ENCODE data around the gene TMEM143.
"Not testable (repeated sequence)": the region's sequence is repeated elsewhere in the genome, so short reads cannot be mapped to it uniquely, and the experiment has no call there.

Gene TMEM143

GRCh38 chr19:48321622-48322591 is 41.8 kb downstream of the TMEM143 start:
- peak overlapping the region; percentile 27; the same call in 1 of the 2 replicates for H3K27ac ChIP-seq (ENCODE audit: low read depth, low read length)
- H3K27me3 ChIP-seq (ENCODE audit: control insufficient read depth, insufficient read depth, low read length): no peaks in the 10 kb centered on the region
- no peaks in the 10 kb centered on the region for H3K9me3 ChIP-seq (ENCODE audit: control insufficient read depth, insufficient read depth, low read depth, low read length)
- H3K4me3 ChIP-seq (ENCODE audit: low read depth, low read length): peak overlapping the region; percentile 60
- peak overlapping the region; percentile 63 for H3K9ac ChIP-seq (ENCODE audit: low read length)
- peaks cover 29% of the 10 kb centered on the region for H3K4me1 ChIP-seq (ENCODE audit: control insufficient read depth, insufficient read depth, low read length)
- no peaks in the 10 kb centered on the region for H3K36me3 ChIP-seq (ENCODE audit: control insufficient read depth, insufficient read depth, low read length)

- Histone ChIP-seq H3K9ac (ENCODE audit: low read length) (peak overlapping the region; percentile 63), H3K27ac (ENCODE audit: low read depth, low read length) (peak overlapping the region; percentile 27; the same call in 1 of the 2 replicates), H3K4me3 (ENCODE audit: low read depth, low read length) (peak overlapping the region; percentile 60), H3K36me3 (ENCODE audit: control insufficient read depth, insufficient read depth, low read length) (no peaks in the 10 kb centered on the region), H3K27me3 (ENCODE audit: control insufficient read depth, insufficient read depth, low read length) (no peaks in the 10 kb centered on the region), H3K9me3 (ENCODE audit: control insufficient read depth, insufficient read depth, low read depth, low read length) (no peaks in the 10 kb centered on the region), H3K4me1 (ENCODE audit: control insufficient read depth, insufficient read depth, low read length) (peaks cover 29% of the 10 kb centered on the region)
Measured at GRCh38 chr19:48321372-48321621, 42.4 kb downstream of the TMEM143 start.

GRCh38 chr19:48319647-48320541 is 43.8 kb downstream of the TMEM143 start:
- Histone ChIP-seq H3K4me1 (ENCODE audit: control insufficient read depth, insufficient read depth, low read length) (peaks cover 21% of the 10 kb centered on the region), H3K9me3 (ENCODE audit: control insufficient read depth, insufficient read depth, low read depth, low read length) (no peaks in the 10 kb centered on the region), H3K27ac (ENCODE audit: low read depth, low read length) (peak overlapping the region; percentile 53; the same call in 1 of the 2 replicates), H3K9ac (ENCODE audit: low read length) (peak overlapping the region; percentile 31), H3K27me3 (ENCODE audit: control insufficient read depth, insufficient read depth, low read length) (no peaks in the 10 kb centered on the region), H3K4me3 (ENCODE audit: low read depth, low read length) (peak overlapping the region; percentile 60), H3K36me3 (ENCODE audit: control insufficient read depth, insufficient read depth, low read length) (no peaks in the 10 kb centered on the region)

- no peak overlapping the region for H3K4me3 ChIP-seq (ENCODE audit: low read depth, low read length)
- H3K4me1 ChIP-seq (ENCODE audit: control insufficient read depth, insufficient read depth, low read length): peaks cover 21% of the 10 kb centered on the region
- H3K9ac ChIP-seq (ENCODE audit: low read length): no peak overlapping the region
- H3K27ac ChIP-seq (ENCODE audit: low read depth, low read length): no peak overlapping the region
- no peaks in the 10 kb centered on the region for H3K9me3 ChIP-seq (ENCODE audit: control insufficient read depth, insufficient read depth, low read depth, low read length)
- no peaks in the 10 kb centered on the region for H3K36me3 ChIP-seq (ENCODE audit: control insufficient read depth, insufficient read depth, low read length)
- H3K27me3 ChIP-seq (ENCODE audit: control insufficient read depth, insufficient read depth, low read length): no peaks in the 10 kb centered on the region
Measured at GRCh38 chr19:48318286-48318987, 45.3 kb downstream of the TMEM143 start.

- not testable (repeated sequence) for H3K9ac ChIP-seq (ENCODE audit: low read length); H3K36me3 ChIP-seq (ENCODE audit: control insufficient read depth, insufficient read depth, low read length); H3K27ac ChIP-seq (ENCODE audit: low read depth, low read length); H3K9me3 ChIP-seq (ENCODE audit: control insufficient read depth, insufficient read depth, low read depth, low read length); H3K27me3 ChIP-seq (ENCODE audit: control insufficient read depth, insufficient read depth, low read length); H3K4me3 ChIP-seq (ENCODE audit: low read depth, low read length)
- H3K4me1 ChIP-seq (ENCODE audit: control insufficient read depth, insufficient read depth, low read length): peaks cover 21% of the 10 kb centered on the region
Measured at GRCh38 chr19:48317708-48317960, 46.1 kb downstream of the TMEM143 start.

- no peak overlapping the region for H3K27ac ChIP-seq (ENCODE audit: low read depth, low read length)
- H3K9me3 ChIP-seq (ENCODE audit: control insufficient read depth, insufficient read depth, low read depth, low read length): no peaks in the 10 kb centered on the region
- no peak overlapping the region for H3K9ac ChIP-seq (ENCODE audit: low read length)
- no peaks in the 10 kb centered on the region for H3K36me3 ChIP-seq (ENCODE audit: control insufficient read depth, insufficient read depth, low read length)
- H3K4me3 ChIP-seq (ENCODE audit: low read depth, low read length): no peak overlapping the region
- no peaks in the 10 kb centered on the region for H3K27me3 ChIP-seq (ENCODE audit: control insufficient read depth, insufficient read depth, low read length)
- H3K4me1 ChIP-seq (ENCODE audit: control insufficient read depth, insufficient read depth, low read length): peaks cover 19% of the 10 kb centered on the region
Measured at GRCh38 chr19:48315712-48316111, 48.0 kb downstream of the TMEM143 start.

- no peak overlapping the region for H3K27ac ChIP-seq (ENCODE audit: low read depth, low read length)
- H3K4me1 ChIP-seq (ENCODE audit: control insufficient read depth, insufficient read depth, low read length): peaks cover 14% of the 10 kb centered on the region
Measured at GRCh38 chr19:48311384-48311783, 52.4 kb downstream of the TMEM143 start.

GRCh38 chr19:48310227-48310626 is 53.5 kb downstream of the TMEM143 start:
- H3K9me3 ChIP-seq (ENCODE audit: control insufficient read depth, insufficient read depth, low read depth, low read length): no peaks in the 10 kb centered on the region
- H3K4me3 ChIP-seq (ENCODE audit: low read depth, low read length): no peak overlapping the region
- peaks cover 14% of the 10 kb centered on the region for H3K4me1 ChIP-seq (ENCODE audit: control insufficient read depth, insufficient read depth, low read length)
- no peak overlapping the region for H3K9ac ChIP-seq (ENCODE audit: low read length)
- H3K27me3 ChIP-seq (ENCODE audit: control insufficient read depth, insufficient read depth, low read length): no peaks in the 10 kb centered on the region
- no peak overlapping the region for H3K27ac ChIP-seq (ENCODE audit: low read depth, low read length)
- no peaks in the 10 kb centered on the region for H3K36me3 ChIP-seq (ENCODE audit: control insufficient read depth, insufficient read depth, low read length)

More at GRCh38 chr19:48311384-48311783, 52.4 kb downstream of the TMEM143 start:
- no peaks in the 10 kb centered on the region for H3K27me3 ChIP-seq (ENCODE audit: control insufficient read depth, insufficient read depth, low read length)
- H3K9ac ChIP-seq (ENCODE audit: low read length): no peak overlapping the region
- no peaks in the 10 kb centered on the region for H3K9me3 ChIP-seq (ENCODE audit: control insufficient read depth, insufficient read depth, low read depth, low read length)
- no peaks in the 10 kb centered on the region for H3K36me3 ChIP-seq (ENCODE audit: control insufficient read depth, insufficient read depth, low read length)
- H3K4me3 ChIP-seq (ENCODE audit: low read depth, low read length): no peak overlapping the region

GRCh38 chr19:48309731-48310130 is 54.0 kb downstream of the TMEM143 start:
- H3K4me3 ChIP-seq (ENCODE audit: low read depth, low read length); H3K27me3 ChIP-seq (ENCODE audit: control insufficient read depth, insufficient read depth, low read length); H3K9ac ChIP-seq (ENCODE audit: low read length); H3K36me3 ChIP-seq (ENCODE audit: control insufficient read depth, insufficient read depth, low read length); H3K27ac ChIP-seq (ENCODE audit: low read depth, low read length); H3K9me3 ChIP-seq (ENCODE audit: control insufficient read depth, insufficient read depth, low read depth, low read length): not testable (repeated sequence)
- peaks cover 14% of the 10 kb centered on the region for H3K4me1 ChIP-seq (ENCODE audit: control insufficient read depth, insufficient read depth, low read length)

- Histone ChIP-seq H3K4me3 (ENCODE audit: low read depth, low read length) (no peak overlapping the region), H3K9me3 (ENCODE audit: control insufficient read depth, insufficient read depth, low read depth, low read length) (no peaks in the 10 kb centered on the region), H3K36me3 (ENCODE audit: control insufficient read depth, insufficient read depth, low read length) (no peaks in the 10 kb centered on the region), H3K27ac (ENCODE audit: low read depth, low read length) (no peak overlapping the region), H3K27me3 (ENCODE audit: control insufficient read depth, insufficient read depth, low read length) (no peaks in the 10 kb centered on the region), H3K9ac (ENCODE audit: low read length) (no peak overlapping the region), H3K4me1 (ENCODE audit: control insufficient read depth, insufficient read depth, low read length) (peaks cover 14% of the 10 kb centered on the region)
Measured at GRCh38 chr19:48308631-48309586, 54.8 kb downstream of the TMEM143 start.

All from HUES6 (cell line).